H1 (cell line): ENCODE results near the gene C19orf47. TPM values are rescaled to one million over a fixed set of nuclear protein-coding genes. Genes with fewer than 3 reads are reported as not detected.

Source experiments
- BCL11A ChIP-seq, 2 experiments: IDR thresholded peaks; one replicate each; pipeline ENCODE4 v1.6.1; 2011; ENCODE audit warnings: low read depth in 2 of 2, low read length in 2 of 2, mild to moderate bottlenecking in 2 of 2
- CBX8 ChIP-seq: fragments of 300-800, 300-1000 bp; sonication (generic); IDR thresholded peaks from 2 replicates; pipeline ENCODE4 v1.7.1; 2016; ENCODE audit warnings: low read depth, low read length, borderline replicate concordance
- CHD1 ChIP-seq: IDR thresholded peaks from 2 replicates; pipeline ENCODE4 v1.6.1; 2012; ENCODE audit warnings: low read depth, low read length, improper control_type of control experiment
- CHD2 ChIP-seq: IDR thresholded peaks from 2 replicates; pipeline ENCODE4 v1.6.1; 2012; ENCODE audit warnings: low read length, improper control_type of control experiment
- EGR1 ChIP-seq: IDR thresholded peaks from 2 replicates; pipeline ENCODE4 v1.6.1; 2011; ENCODE audit warnings: low read depth, low read length, borderline replicate concordance
- EP300 ChIP-seq, 2 experiments: IDR thresholded peaks; 1 replicate in 1 of 2; 2 replicates in 1 of 2; pipeline ENCODE4 v1.6.1; 2011 to 2012; ENCODE audit warnings: low read depth in 2 of 2, low read length in 2 of 2, mild to moderate bottlenecking in 2 of 2, borderline replicate concordance in 1 of 2, inconsistent platforms in 1 of 2, moderate library complexity in 1 of 2
- GABPA ChIP-seq: IDR thresholded peaks from 2 replicates; pipeline ENCODE4 v1.6.1; 2011; ENCODE audit warnings: mild to moderate bottlenecking, low read length, moderate library complexity, borderline replicate concordance; ENCODE audit not compliant: insufficient read depth
- KDM4A ChIP-seq: IDR thresholded peaks from one replicate; pipeline ENCODE4 v1.7.1; 2012; ENCODE audit warnings: low read depth, mild to moderate bottlenecking, moderate library complexity, low read length, inconsistent platforms; ENCODE audit not compliant: severe bottlenecking
- KDM5A ChIP-seq: fragments of 200-600 bp; IDR thresholded peaks from 2 replicates; pipeline ENCODE4 v1.7.1; 2012; ENCODE audit warnings: mild to moderate bottlenecking, low read length, inconsistent platforms, mixed read lengths
- NANOG ChIP-seq: IDR thresholded peaks from 2 replicates; pipeline ENCODE4 v1.6.1; 2011; ENCODE audit warnings: low read length, low read depth, mild to moderate bottlenecking, inconsistent platforms; ENCODE audit not compliant: insufficient read depth, poor library complexity, severe bottlenecking
- NRF1 ChIP-seq: IDR thresholded peaks from 2 replicates; pipeline ENCODE4 v1.6.1; 2011; ENCODE audit warnings: mild to moderate bottlenecking, low read depth, low read length, improper control_type of control experiment
- POLR2A ChIP-seq, 2 experiments: IDR thresholded peaks; 1 replicate in 1 of 2; 2 replicates in 1 of 2; pipeline ENCODE4 v1.6.1; 2011; ENCODE audit warnings: low read depth in 2 of 2, low read length in 2 of 2, mild to moderate bottlenecking in 2 of 2; ENCODE audit errors: control extremely low read depth in 1 of 2
- POU5F1 ChIP-seq: IDR thresholded peaks from 2 replicates; pipeline ENCODE4 v1.6.1; 2011; ENCODE audit warnings: low read depth, mild to moderate bottlenecking, low read length, moderate library complexity
- RXRA ChIP-seq: IDR thresholded peaks from 2 replicates; pipeline ENCODE4 v1.6.1; 2011; ENCODE audit warnings: low read depth, mild to moderate bottlenecking, low read length, moderate library complexity; ENCODE audit not compliant: insufficient read depth
- SIN3A ChIP-seq, 2 experiments: IDR thresholded peaks in 1 of 2; conservative IDR thresholded peaks in 1 of 2; 2 replicates each; pipeline ENCODE4 v1.6.1; 2011 to 2012; ENCODE audit warnings: low read length in 2 of 2, improper control_type of control experiment in 1 of 2, low read depth in 1 of 2, mild to moderate bottlenecking in 1 of 2
- SIRT6 ChIP-seq: IDR thresholded peaks from one replicate; pipeline ENCODE4 v1.7.1; 2012; ENCODE audit warnings: low read length, inconsistent platforms
- SIX5 ChIP-seq: IDR thresholded peaks from 2 replicates; pipeline ENCODE4 v1.6.1; 2011; ENCODE audit warnings: mild to moderate bottlenecking, low read depth, low read length
- SP1 ChIP-seq: IDR thresholded peaks from 2 replicates; pipeline ENCODE4 v1.6.1; 2011; ENCODE audit warnings: low read depth, low read length
- SRF ChIP-seq: IDR thresholded peaks from 2 replicates; pipeline ENCODE4 v1.6.1; 2011; ENCODE audit warnings: mild to moderate bottlenecking, low read depth, low read length, moderate library complexity
- TAF1 ChIP-seq: IDR thresholded peaks from 2 replicates; pipeline ENCODE4 v1.6.1; 2011; ENCODE audit warnings: mild to moderate bottlenecking, low read depth, low read length
- TAF7 ChIP-seq: optimal IDR thresholded peaks from 2 replicates; pipeline ENCODE3; 2011; ENCODE audit warnings: low read depth, mild to moderate bottlenecking, inconsistent platforms, low read length, moderate library complexity, borderline replicate concordance
- TBP ChIP-seq: IDR thresholded peaks from 2 replicates; pipeline ENCODE4 v1.6.1; 2011; ENCODE audit warnings: low read depth, low read length, improper control_type of control experiment
- YY1 ChIP-seq: IDR thresholded peaks from 2 replicates; pipeline ENCODE4 v1.6.1; 2011; ENCODE audit warnings: low read depth, mild to moderate bottlenecking, low read length
- polyA plus RNA-seq, 7 experiments: library from polyadenylated mRNA; depleted of rRNA in 3 of 7; stranded (reverse) in 5 of 7; unstranded in 2 of 7; fragments of >200 nt in 5 of 7; fragments of 200-250 nt in 2 of 7; gene quantifications; 1 replicate in 5 of 7; 2 replicates in 1 of 7; 4 replicates in 1 of 7; pipeline versions ENCODE4 v1.2.1 to v1.2.3, GENCODE V29; 2011 to 2013; ENCODE audit warnings: missing spikeins in 2 of 7, mixed read lengths in 2 of 7
- total RNA-seq: library from RNA; stranded (reverse); fragmentation: NEBNext Ultra II Directional; extraction: Animal tissue kit (Norgen Biotek cat#: 25700); gene quantifications from 2 replicates; pipeline ENCODE4 v1.2.1, GENCODE V29; 2021
- TF ChIP-seq, protein P1 (sequence below): IDR thresholded peaks from 2 replicates; pipeline ENCODE4 v1.6.1; 2012; ENCODE audit warnings: inconsistent platforms

The C19orf47 gene
- total and polyA plus RNA-seq, 2 of the 8 experiments (the other 6 are each of a cell fraction or from before 2014, with no cell fraction given), result 17.8 to 27.3 TPM

DNA sequence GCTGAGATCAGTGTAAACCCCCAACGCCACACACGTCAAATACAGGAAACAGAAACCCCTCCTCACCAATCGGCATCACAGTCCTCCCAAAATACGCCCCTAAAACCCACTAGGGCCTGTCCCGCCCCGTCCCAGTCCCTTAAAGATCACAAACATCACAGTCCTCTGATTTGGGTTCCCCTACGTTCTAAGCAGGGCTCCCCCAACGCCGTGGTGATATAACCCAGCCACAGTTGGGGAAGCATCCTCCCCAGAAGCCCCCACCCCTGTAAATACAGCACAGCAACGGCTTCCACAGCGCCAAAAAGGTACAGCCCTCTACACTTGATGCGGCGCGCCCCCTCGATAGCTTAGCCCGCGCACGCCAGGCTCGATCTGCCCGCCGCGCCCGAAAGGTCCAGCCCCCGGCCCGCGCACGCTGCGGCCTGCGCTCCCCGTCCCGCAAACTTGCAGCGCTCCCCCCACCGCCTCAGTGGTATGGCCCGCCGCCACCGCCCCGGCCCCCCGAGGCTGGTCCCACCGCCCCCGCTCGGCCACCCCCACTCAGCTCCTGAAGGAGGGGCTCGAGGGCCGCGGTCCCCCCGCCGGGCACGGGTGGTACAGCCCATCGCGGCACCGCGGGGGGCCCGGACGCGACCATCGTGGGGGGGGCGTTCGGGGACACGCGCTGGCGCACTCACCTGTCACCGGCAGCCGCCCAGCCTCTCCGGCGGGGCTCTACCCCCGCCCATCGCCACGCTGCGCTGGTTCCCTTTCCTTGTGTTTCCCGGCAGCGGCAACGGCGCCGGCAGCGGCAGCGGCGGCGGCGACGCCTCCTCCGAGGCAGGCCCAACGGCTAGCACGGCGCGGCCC, 63.5 kb downstream of the C19orf47 start, which contains the start of gene AKT2 (continued):
- TF ChIP-seq CHD2 (no peak), EGR1 (peak; percentile 95), TAF1 (peak; percentile 58; the same call in 1 of the 2 replicates), NRF1 (no peak), SIX5 (0 out of 2 replicates have a peak, but pooled peaks have one; percentile 13), KDM5A (0 out of 2 replicates have a peak, but pooled peaks have one; percentile 21), YY1 (0 out of 2 replicates have a peak, but pooled peaks have one; percentile 18), NANOG (no peak), POU5F1 (no peak), POLR2A (IDR thresholded peaks at IDR 0.05; ENCODE audit: control extremely low read depth in 1 of 2, low read depth in 2 of 2, low read length in 2 of 2) (no peak; a peak in 1 of 3 replicates), SRF (no peak), CHD1 (peak; percentile 90), RXRA (no peak), SIN3A (conservative IDR thresholded peaks at IDR 0.05 in 1 of 2, IDR thresholded peaks at IDR 0.05 in 1 of 2; ENCODE audit: low read depth in 1 of 2, low read length in 2 of 2) (peak; percentile 50 to 70; a peak in 2 of 4 replicates), GABPA (no peak), TBP (no peak; the same call in 1 of the 2 replicates), TAF7 (peak; percentile 46), SIRT6 (no peak), CBX8 (no peak), SP1 (0 out of 2 replicates have a peak, but pooled peaks have one; percentile 4), EP300 (IDR thresholded peaks at IDR 0.05; ENCODE audit: borderline replicate concordance in 1 of 2, low read depth in 2 of 2, low read length in 2 of 2) (peak in 1 of 2 experiments; percentile 98; a peak in 2 of 3 replicates), BCL11A (IDR thresholded peaks at IDR 0.05; ENCODE audit: low read depth in 2 of 2, low read length in 2 of 2) (no peak), KDM4A (peak; percentile 44)
- TF ChIP-seq, protein P1, sequence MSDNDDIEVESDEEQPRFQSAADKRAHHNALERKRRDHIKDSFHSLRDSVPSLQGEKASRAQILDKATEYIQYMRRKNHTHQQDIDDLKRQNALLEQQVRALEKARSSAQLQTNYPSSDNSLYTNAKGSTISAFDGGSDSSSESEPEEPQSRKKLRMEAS, result peak; percentile 90
